ENCODE measurements around the gene PDE6A. TPM values are rescaled to one million over a fixed set of nuclear protein-coding genes. Genes with fewer than 3 reads are reported as not detected.

Gene PDE6A
- total and polyA plus RNA-seq, 2 donors from 2014 or later: 0.03 TPM; not detected in 1

- no peak overlapping the region for H3K4me3 ChIP-seq (ENCODE audit: low read length in 3 of 3)
- DNase-seq: no peak
- FAIRE-seq: no peak
- no peaks in the 10 kb centered on the region for H3K9me3 ChIP-seq (ENCODE audit: control insufficient read depth in 2 of 3, insufficient read depth in 1 of 3, low read length in 3 of 3)
- no peaks in the 10 kb centered on the region for H3K36me3 ChIP-seq (ENCODE audit: control insufficient read depth in 2 of 3, insufficient read depth in 3 of 3, low read length in 3 of 3)
- peaks cover 0 to 3% (median 0%) of the 10 kb centered on the region in 3 donors for H3K4me1 ChIP-seq (ENCODE audit: control insufficient read depth in 2 of 3, insufficient read depth in 2 of 3, low read depth in 1 of 3, low read length in 3 of 3)
- no peaks in the 10 kb centered on the region for H3K27me3 ChIP-seq (ENCODE audit: control insufficient read depth, insufficient read depth, low read length)
- intact Hi-C loops (cut with DNase I): loop anchor here (5.0 kb wide), 1 partner anchor 164 kb away; no protein-coding TSS in a partner anchor
- no peak overlapping the region for H3K27ac ChIP-seq (ENCODE audit: low read depth in 2 of 2, low read length in 2 of 2)
- TF ChIP-seq CTCF (IDR thresholded peaks at IDR 0.05; ENCODE audit: borderline replicate concordance, extremely low read depth, insufficient read depth): no peak
- H3K9ac ChIP-seq (ENCODE audit: low read length in 3 of 3): no peak overlapping the region
Observed at GRCh38 chr5:149833116-149833827, 111.3 kb downstream of the PDE6A start.

DNA sequence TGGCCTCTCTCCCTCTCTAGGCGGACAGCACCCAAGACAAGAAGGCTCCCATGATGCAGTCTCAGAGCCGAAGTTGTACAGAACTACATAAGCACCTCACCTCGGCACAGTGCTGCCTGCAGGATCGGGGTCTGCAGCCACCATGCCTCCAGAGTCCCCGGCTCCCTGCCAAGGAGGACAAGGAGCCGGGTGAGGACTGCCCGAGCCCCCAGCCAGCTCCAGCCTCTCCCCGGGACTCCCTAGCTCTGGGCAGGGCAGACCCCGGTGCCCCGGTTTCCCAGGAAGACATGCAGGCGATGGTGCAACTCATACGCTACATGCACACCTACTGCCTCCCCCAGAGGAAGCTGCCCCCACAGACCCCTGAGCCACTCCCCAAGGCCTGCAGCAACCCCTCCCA is 112.0 kb downstream of the PDE6A start:
- H3K27me3 ChIP-seq (ENCODE audit: control insufficient read depth, insufficient read depth, low read length): no peaks in the 10 kb centered on the region
- no peak for DNase-seq
- H3K9ac ChIP-seq (ENCODE audit: low read length in 3 of 3): no peak overlapping the region
- no peak for FAIRE-seq
- no peak overlapping the region for H3K27ac ChIP-seq (ENCODE audit: low read depth in 2 of 2, low read length in 2 of 2)
- TF ChIP-seq CTCF (IDR thresholded peaks at IDR 0.05; ENCODE audit: borderline replicate concordance, extremely low read depth, insufficient read depth): no peak
- no peaks in the 10 kb centered on the region for H3K9me3 ChIP-seq (ENCODE audit: control insufficient read depth in 2 of 3, insufficient read depth in 1 of 3, low read length in 3 of 3)
- intact Hi-C loops (cut with DNase I): loop anchor here (5.0 kb wide), 1 partner anchor 165 kb away; no protein-coding TSS in a partner anchor
- no peak overlapping the region for H3K4me3 ChIP-seq (ENCODE audit: low read length in 3 of 3)
- H3K4me1 ChIP-seq (ENCODE audit: control insufficient read depth in 2 of 3, insufficient read depth in 2 of 3, low read depth in 1 of 3, low read length in 3 of 3): peaks cover 0 to 3% (median 0%) of the 10 kb centered on the region in 3 donors
- no peaks in the 10 kb centered on the region for H3K36me3 ChIP-seq (ENCODE audit: control insufficient read depth in 2 of 3, insufficient read depth in 3 of 3, low read length in 3 of 3)

DNA sequence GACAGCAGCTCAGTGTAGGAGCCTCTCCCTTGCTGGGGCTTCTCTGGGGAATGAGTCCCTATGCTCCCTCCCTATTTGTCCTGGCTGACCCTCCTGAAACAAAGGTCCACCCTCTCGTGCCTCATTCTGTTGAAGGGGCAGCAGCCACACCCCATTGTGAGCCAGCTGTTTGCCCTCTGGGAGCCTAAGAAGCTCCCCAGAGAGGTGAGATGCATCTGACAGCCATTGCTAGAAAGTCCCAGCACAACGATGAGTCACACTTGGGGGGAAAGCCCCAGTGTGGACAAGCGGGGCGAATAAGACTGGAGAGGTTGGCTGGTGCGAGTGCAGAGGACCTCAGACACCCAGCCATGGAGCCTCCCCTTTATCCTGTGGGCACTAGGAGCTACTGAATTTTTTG is 113.1 kb downstream of the PDE6A start:
- DNase-seq: no peak

More for the DNA sequence above, 113.1 kb downstream of the PDE6A start:
- Histone ChIP-seq H3K9ac (ENCODE audit: low read length in 3 of 3) (no peak overlapping the region), H3K4me1 (ENCODE audit: control insufficient read depth in 2 of 3, insufficient read depth in 2 of 3, low read depth in 1 of 3, low read length in 3 of 3) (peaks cover 0 to 3% (median 0%) of the 10 kb centered on the region in 3 donors), H3K9me3 (ENCODE audit: control insufficient read depth in 2 of 3, insufficient read depth in 1 of 3, low read length in 3 of 3) (no peaks in the 10 kb centered on the region), H3K27me3 (ENCODE audit: control insufficient read depth, insufficient read depth, low read length) (no peaks in the 10 kb centered on the region), H3K36me3 (ENCODE audit: control insufficient read depth in 2 of 3, insufficient read depth in 3 of 3, low read length in 3 of 3) (no peaks in the 10 kb centered on the region), H3K27ac (ENCODE audit: low read depth in 2 of 2, low read length in 2 of 2) (no peak overlapping the region), H3K4me3 (ENCODE audit: low read length in 3 of 3) (no peak overlapping the region)
- FAIRE-seq: no peak
- no peak for TF ChIP-seq CTCF (IDR thresholded peaks at IDR 0.05; ENCODE audit: borderline replicate concordance, extremely low read depth, insufficient read depth)
- intact Hi-C loops (cut with DNase I): loop anchor here (5.0 kb wide), 1 partner anchor 166 kb away; no protein-coding TSS in a partner anchor

Data from kidney (tissue), 14 donors.